ENCODE measurements around the gene LSP1.
"Not testable (repeated sequence)": the region's sequence is repeated elsewhere in the genome, so short reads cannot be mapped to it uniquely, and the experiment has no call there.

The LSP1 gene

DNA sequence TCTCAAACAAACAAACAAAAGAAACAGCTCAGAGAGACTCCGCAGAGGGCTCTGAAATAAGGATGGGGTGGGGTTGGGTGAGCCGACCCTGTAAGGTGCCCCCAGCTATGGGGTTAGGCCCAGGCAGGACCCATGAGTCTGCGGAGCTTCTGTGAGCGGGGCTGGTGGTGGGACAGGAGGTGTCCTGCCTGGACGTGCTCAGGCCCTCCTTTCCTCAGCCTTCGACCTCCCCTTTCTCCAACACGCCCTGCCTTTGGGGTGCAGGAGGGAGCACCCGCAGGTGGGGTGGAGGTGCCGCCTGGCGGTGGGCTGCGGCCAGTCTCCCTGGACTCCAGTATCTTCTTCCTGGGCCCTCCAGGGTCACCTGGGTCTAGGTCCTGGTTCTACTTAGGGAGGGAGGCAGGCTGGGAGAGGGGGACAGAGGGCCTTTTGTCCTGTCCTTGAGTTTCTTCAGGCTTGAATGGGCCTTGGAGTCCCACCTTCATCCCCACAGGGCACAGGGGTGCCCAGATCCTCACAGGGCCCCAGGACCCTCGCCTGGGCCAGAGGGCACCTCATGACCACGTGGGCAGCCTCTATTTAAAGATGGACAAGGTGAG is 26.6 kb downstream of the LSP1 start:
- no peak for DNase-seq

DNA sequence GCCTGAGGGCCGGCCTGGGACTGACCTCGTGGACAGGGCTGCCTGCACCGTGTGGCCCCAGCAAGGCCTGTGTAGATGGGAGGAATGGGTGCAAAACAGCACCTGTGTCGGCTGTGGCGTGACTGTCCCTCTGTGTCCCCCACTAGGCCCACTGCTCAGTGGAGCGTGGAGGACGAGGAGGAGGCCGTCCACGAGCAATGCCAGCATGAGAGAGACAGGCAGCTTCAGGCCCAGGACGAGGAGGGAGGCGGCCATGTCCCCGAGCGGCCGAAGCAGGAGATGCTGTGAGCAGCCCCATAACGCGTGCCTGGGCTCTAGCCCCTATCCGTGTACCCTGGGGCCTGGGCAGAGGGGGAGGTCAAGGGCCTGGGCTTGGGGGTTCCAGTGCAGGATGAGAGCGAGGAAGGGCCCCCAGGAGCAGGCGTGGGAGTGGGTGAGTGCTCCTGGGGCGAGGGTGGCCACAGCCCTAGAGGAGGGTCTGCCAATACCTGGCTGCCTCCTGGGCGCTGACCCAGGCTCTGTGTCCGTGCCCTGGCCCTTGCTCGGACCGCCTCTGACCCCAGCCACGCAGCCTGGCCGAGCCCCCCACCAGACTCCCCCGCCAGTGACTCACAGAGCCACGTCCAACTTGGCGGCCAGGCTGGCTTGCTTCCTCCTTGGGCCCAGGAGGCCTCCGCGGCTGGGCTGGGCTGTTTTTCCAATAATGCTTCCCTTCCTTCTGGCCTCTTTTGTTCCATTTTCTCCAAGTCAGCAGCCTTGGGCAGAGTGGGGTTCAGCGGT is 27.2 kb downstream of the LSP1 start:
- no peak for DNase-seq

DNA sequence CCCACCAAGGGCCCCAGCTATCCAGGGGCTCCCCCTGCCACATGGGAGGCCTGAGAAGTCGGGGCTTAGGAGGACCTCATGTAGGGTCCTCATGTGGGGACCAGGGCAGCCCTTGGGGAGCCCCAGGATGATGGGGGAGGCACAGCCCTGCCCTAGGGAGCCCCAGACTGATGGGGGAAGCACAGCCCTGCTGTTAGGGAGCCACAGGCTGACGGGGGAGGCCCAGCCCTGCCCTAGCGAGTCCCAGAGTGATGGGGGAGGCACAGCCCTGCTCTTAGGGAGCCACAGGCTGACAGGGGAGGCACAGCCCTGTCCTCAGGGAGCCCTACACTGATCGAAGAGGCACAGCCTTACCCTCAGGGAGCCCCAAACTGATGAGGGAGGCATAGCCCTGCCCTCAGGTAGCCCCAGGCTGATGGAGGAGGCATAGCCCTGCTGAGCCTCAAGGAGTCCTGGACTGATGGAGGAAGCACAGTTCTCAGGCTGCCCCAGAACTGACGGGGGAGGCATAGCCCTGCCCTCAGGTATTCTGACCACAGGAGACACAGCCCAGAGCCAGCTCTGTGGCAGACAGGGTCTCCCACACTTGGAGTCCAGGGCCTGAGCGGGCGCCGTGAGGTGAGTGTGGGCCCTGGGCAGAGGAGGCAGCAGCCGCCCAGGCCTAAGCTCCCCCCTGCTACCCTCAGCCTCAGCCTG is 28.0 kb downstream of the LSP1 start:
- no peak for DNase-seq

DNA sequence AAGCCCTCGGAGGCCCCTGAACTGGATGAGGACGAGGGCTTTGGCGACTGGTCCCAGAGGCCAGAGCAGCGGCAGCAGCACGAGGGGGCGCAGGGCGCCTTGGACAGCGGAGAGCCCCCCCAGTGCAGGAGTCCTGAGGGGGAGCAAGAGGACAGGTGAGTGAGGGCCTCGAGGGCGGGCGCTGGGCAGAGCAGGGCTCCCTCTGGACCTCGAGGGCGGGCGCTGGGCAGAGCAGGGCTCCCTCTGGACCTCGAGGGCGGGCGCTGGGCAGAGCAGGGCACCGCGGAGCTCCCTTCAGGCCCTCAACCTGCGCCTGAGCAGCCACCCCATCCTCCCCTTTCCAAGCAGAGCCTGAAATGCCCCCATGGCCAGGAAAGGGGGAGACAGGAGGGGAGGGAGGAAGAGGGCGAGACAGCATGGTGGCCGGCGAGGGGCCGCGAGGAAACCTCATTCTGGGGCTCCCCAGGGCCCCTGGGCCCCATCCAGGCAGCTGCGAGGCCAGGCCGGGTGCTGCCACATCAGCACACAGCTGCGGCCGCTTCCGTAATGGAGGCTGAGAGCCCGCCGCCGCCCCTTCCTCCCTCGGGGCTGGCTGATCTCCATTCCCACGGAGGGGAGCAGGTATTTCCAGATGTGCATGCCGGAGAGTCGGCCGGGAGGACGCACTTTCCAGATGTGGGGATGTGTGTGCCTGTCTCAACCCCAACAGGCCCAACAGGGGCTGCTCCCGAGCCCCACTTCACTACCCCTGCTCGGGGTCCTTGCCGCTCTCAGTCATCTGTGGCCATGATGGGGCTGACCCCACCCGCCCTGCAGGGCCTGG is 28.8 kb downstream of the LSP1 start:
- DNase-seq, result no peak

DNA sequence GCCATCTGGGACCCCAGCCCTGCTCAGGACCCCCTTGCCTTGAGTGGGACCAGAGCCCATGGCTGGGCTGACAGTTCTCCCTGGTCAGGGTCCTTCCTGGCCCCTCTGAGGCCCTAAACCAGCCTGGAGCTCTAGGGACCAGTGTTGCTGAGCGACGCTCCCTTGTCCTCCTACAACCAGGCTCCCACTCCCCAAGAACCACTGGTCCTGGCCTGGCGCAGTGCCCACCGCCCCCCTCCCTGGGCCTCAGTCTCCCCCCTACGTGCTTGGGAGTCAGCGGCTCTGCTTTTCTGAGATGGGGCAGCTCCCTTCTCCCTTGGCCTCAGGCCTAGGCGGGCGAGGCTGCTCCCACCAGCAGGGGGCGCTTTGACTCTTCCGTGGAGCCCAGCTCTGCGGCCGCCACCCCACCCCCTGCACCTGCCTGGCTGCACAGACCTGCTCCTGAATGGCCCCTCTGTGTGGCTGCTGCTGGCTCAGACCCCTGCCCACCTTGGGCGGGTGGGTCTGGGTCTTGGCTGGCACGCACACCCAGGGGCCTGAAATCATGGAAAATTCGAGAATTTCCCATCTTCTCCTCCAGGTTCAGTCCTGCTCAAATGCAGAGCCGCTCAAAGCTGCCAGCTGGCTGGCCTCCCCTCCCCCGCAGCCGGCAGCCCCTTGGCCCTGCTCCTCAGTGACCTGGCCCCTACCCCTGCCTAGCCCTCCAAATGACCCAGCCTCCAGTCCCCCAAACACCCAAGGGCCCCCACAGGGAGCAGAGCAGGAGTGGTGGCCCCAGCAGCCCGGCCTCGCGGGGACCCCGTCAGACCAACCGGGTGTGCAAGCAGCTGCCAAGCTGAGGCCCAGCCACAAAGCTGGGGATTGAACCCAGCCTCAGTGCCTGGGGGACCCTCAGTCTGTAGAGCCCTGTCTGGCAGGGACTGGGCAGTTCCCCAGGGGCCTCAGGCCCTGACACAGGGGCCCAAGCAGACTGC is 29.7 kb downstream of the LSP1 start:
- peak; percentile 91 for DNase-seq

DNA sequence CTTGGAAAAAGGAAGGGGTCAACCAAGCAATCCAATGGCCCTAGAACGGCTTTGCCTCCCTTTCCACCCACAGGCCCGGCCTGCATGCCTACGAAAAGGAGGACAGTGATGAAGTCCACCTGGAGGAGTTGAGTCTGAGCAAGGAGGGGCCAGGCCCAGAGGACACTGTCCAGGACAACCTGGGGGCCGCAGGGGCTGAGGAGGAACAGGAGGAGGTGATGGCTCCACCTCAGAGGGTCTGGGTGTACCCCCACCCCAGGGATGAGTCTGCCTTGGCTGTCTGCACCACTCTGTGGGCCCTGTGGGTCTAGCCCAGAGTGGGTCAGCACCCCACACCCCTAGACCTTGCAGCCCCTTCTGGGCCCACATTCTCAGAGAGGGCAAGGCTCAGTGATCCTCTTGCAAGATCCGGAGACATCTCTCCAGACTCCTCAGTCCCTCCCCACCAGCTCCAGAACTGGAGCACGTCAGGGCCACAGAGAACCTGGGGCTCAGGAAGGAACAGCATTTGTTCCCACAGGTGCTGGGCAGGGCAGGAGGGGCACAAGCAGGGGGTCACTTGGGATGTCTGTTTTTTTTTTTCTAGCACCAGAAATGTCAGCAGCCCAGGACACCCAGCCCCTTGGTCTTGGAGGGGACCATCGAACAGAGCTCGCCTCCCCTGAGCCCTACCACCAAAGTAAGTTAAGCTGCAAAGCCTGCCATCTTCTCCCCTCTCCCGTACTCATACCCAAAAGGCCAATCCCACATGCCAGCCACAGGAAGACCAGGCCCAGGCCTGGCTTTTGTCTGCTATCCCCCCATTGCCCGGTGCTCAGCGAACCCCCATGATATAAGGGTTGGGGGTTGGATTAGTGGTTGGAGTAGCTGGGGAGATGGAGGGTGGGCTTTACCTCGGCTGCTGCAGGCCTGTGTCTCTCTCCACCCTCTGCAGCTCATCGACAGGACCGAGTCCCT is 30.7 kb downstream of the LSP1 start:
- DNase-seq, result no peak

DNA sequence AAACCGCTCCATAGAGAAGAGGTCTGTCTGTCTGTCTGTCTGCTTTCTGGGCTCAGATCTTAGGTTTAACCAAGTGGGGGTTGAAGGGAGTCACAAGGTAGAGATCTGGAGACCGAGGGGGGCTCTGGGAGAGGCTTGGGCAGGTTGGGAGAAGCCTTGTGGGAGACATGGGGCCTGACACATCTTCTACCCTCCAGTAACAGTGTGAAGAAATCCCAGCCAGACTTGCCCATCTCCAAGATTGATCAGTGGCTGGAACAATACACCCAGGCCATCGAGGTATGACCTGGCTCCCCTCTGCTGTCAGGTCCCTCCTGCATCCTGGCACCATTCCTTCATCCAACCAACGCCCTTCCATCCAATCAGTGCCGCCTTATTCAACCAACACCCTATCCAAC is 31.4 kb downstream of the LSP1 start:
- no peak for DNase-seq

DNA sequence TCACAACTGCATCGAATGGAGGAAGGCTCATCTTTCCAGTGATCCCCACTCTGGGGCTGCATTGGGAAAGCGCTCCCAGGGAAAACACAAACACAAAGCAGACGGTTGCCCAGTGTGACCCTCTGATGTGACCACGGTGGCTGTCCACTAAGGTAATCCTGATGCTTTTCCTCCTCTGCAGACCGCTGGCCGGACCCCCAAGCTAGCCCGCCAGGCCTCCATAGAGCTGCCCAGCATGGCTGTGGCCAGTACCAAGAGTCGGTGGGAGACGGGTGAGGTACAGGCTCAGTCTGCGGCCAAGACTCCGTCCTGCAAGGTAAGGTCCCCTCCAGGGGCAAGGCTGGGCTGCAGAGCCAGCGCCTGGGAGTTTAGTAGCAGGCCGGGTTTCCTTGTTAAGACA is 33.7 kb downstream of the LSP1 start:
- not testable (repeated sequence) for DNase-seq

DNA sequence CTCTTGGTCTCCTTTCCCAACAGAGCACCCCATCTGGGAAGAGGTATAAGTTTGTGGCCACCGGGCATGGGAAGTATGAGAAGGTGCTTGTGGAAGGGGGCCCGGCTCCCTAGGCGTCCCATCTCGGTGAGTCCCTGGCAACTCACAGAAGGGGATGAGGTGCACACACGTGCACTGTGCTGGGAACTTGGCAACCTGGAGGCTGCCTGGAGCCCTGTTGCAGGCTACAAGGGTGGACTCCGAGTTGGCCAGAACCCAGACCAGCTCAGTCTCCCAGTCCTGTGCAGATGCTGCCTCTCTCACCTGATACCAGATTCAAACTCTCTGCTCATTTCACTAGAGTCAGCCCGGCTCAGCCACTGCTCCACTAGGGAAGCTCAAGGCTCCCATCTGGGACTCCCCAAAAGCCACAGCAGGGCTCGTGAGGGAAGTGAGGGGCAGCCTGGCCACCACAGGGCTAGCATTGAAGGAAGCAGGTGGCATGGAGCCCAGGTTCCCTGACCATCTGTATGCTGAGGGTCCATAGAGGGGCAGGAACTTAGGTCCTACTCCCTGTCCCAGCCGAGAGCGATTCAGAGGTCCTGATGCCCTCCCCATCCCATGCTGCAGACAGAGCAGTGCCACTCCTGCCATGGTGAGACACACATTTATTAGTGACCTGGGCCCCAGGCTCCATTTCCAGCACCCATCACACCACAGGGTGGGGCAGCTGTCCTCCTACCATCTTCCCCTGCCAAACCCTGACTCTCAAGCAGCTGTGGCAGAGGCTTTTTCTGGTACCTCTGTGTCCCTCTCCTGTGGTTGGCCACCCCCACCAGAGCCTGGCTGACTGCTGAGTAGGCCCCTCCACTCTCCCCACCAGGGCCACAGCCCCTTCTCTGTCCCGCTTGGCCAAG is 34.8 kb downstream of the LSP1 start:
- no peak for DNase-seq

DNA sequence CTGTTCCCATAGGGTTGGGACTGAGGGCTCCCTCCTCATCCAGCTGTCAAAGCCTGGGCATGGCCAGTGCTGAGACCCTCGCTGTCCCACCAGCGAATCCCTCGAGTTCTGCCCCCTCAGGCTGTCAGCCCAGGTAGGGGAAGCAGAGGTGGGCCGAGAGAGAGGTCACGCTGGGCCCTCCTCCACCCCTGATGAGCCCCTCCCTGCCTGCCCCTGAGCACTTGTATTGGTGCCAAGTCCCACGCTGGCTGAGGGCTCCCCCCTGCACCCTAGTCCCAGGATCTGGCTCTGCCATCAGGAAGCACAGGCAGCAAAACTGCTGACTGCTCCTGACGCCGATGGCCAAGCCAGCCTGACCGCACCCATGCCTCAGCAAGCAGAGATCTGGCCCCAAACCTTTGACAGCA is 35.5 kb downstream of the LSP1 start:
- no peak for DNase-seq

DNA sequence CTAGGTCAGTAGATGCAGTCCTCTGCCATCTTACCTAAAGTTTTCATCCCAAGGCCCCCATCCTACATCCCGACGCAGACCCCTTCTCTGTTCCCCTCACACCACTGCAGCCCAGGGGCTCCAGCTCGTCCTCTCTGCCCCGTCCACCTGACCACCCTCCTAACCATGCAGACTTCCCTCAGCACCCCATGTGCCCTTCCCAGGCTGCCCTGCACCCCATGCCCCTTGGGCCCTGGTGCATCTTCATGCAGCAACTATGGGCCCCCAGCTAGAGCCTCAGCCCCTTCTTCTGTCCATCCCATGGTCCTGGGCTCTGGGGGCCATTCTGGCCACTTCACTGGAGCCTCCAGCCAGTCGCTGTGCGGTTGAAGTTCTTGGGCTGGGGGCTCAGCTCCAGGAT is 35.9 kb downstream of the LSP1 start:
- no peak for DNase-seq

DNA sequence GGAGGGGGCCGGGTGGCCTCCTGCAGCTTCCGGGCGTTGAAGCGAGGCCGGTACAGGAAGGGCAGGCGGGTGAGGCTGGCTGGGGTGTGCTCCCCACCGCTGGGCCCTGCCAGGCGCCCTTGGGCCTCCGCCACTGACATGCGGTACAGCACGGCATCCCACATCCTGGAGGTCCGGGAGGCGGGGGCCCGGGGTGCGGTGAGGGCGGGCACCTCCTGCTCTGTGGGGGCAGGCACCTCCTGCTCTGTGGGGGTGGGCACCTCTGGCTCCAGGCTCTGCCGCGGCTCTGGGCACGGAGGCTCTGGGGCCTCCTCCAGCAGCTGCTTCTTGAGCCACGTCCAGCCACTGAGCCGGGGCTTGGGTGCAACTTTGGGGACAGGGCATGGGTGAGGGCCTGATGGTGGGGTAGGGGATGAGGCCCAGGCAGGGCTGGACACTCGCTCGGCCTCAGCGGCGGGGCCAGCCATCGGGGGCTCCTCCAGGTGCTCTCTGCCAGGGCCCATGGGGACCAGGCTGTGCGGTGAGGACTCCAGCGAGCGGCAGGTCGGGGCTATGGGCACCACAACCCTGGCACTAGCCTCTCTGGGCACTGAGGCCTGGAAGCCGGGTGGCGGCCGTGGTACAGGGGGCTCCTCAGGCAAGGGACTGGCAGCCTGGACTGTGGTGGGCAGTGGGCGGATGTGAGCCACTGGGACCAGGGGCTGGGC is 36.5 kb downstream of the LSP1 start:
- DNase-seq, result peak; percentile 77

DNA sequence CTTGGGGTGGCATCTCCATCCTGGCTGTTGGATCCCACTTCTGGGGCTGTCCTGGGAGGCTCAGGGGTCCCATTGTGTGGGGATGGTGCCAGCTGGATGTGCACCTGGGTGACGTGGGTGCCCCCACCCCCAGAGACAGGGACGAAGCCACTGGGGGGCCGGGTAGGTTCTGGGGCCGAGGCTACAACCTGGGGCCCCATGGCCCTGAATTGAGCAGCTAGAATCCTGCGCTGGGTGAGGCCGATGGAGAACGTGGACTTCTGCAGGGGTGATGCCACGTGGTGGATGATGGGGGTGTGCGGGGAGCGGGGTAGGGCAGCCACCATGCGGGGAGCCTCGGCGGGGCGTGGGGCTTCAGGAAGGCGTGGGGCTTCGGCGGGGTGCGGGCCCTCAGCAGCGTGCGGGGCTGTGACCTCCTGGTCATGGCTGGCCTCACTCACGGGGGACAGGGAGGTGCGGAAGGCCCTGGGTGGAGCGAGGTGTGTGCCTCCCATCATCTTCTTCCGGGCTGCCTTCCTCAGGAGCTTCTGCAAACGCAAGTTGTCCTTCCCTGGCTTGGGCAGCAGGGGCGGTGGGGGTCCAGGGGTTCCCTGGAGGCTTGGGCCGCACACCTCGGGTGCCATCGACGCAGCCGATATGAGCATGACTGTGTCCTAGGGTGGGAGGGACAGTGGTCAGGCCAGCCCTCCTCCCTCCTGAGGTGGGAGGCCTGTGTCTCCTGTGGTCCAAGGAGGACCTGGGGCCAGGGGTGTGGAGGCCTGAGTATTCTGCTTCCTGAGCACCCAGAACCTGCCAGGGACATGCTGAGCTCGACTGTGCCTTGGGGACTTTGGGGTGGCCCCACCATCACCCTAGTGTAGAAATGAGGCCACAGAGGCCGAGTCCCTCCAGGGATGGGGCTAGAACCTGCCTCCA is 37.3 kb downstream of the LSP1 start:
- peak; percentile 52 for DNase-seq

DNA sequence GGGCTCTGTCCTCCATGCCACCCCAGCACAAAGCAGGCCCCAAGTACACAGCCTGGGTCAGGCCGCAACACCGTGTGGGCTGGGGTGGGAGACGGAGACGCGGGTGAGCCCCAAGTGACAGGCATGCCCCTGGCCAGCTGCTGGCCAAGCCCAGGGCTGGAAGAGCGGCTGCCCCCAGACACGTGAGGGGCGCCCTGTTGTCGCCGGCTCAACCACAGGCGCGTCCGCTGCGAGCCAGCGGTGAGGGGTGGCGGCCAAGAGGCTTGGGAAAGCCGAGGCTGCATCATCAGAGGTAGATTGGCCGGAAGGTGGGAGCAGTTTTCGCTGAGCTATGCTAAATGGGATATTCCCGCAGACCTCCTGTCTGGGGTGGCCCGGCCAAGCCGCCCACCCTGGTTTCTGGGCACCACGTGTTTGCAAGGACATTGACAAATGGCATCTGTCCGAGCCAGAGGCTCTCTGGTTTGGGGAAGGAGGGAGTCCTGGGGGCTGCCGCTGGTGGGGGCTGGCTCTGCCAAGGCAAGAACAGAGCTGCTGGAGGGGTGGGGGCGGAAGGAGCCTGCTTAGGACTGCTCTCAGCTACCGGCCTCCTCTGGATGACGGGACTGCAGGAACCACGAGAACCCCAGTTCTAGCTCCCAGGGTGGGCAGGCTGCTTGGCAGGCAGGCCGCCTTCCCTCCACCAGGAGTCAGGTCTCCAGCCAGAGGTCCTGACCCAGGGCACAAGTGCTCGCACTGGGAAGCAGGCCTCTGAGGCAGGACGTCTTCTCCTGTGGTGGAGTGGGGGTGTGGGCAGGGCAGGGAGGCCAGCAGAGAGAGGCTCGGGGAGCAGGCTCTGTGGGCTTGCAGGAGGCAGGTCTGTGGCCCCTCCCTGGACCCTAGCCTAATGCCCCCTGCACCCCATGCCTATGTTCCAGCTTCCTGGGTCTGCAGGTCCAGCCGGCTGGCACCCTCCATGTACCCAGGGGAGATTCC is 38.3 kb downstream of the LSP1 start:
- DNase-seq, result no peak

DNA sequence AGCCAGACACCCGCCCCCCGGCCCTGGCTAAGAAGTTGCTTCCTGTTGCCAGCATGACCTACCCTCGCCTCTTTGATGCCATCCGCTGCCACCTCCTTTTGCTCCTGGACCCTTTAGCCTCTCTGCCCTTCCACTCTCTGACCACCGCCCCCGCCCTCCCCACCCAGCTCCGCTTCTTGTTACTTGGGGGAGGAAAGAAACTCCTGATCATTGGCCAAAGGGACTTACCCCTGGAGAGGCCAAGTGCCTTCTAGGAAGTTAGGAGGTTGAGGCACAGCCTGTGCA is 38.9 kb downstream of the LSP1 start, which contains the start of gene PRR33:
Gene PRR33, minus strand, starts transcription at position 65 of the 285 bp plus-strand sequence. CDS start 1,311 bp downstream, outside the sequence.
- no peak for DNase-seq

DNA sequence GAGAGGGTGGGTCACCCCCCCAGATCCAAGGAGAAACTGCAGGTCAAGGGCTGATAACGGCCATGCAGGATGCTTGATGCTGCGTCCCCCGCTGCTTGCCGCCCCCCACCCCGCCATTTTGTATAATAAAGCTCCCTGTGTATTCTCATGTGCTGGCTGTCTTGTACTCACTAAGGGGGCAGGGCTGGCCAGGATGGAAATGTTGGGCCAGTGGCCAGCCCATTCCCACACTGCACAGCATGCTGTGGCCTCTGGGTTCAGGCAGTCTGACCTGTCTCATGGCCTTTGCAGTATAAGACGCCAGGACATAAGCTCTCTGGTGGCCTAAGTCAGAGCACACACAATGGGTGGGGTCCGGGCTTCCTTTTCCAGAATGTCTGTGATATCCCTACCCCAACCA is 39.2 kb downstream of the LSP1 start:
- DNase-seq, result no peak

DNA sequence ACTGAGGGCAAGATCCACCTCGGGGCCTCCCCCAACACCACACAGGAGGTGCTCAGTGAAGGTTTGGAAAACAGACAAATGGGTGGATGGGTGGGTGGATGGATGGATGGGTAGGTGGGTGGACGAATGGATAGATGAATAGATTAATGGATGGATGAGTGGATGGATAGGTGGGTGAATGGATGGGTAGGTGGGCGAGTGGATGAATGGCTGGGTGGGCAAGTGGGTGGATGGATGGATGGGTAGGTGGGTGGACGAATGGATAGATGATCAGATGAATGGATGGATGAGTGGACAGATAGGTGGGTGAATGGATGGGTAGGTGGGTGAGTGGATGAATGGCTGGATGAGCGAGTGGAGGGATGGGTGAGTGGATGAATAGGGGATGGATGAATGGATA is 39.7 kb downstream of the LSP1 start:
- no peak for DNase-seq

All from stimulated activated CD8-positive, alpha-beta memory T cell treated with anti-CD3 and anti-CD28 coated beads, Interleukin-4, amount 100 ng/mL, for 48 hours (primary cell).